Smooth muscle cell (in vitro differentiated cells): ENCODE measurements around the gene HOXA11. TPM values are rescaled to one million over a fixed set of nuclear protein-coding genes. Genes with fewer than 3 reads are reported as not detected.

Experiments used
- DNase-seq: peaks from one replicate; lab custom pipeline; 2025; ENCODE audit not compliant: unreplicated experiment; lab: John Stamatoyannopoulos, UW
- H2AFZ ChIP-seq: fragments of 200-600 bp; sonication (generic); 2 replicates; pipeline ENCODE4 v1.6.0; 2016; ENCODE audit warnings: antibody characterized with exemption, low read depth, mild to moderate bottlenecking
- H3F3A ChIP-seq: fragments of 200-600 bp; sonication (generic); 2 replicates; pipeline ENCODE4 v1.6.0; 2017; ENCODE audit warnings: antibody characterized with exemption, low read depth
- H3K27ac ChIP-seq: fragments of 200-600 bp; sonication (generic); 2 replicates; pipeline ENCODE4 v1.5.1; 2016; ENCODE audit warnings: low read depth, mild to moderate bottlenecking
- H3K27me3 ChIP-seq: fragments of 200-600 bp; sonication (generic); 2 replicates; pipeline ENCODE4 v1.6.1; 2016; ENCODE audit warnings: low read depth, mild to moderate bottlenecking
- H3K36me3 ChIP-seq: fragments of 200-600 bp; sonication (generic); 2 replicates; pipeline ENCODE4 v1.5.1; 2016; ENCODE audit warnings: low read depth
- H3K4me1 ChIP-seq: fragments of 200-600 bp; sonication (generic); 2 replicates; pipeline ENCODE4 v1.5.1; 2016; ENCODE audit warnings: low read depth
- H3K4me2 ChIP-seq: fragments of 200-600 bp; sonication (generic); 2 replicates; pipeline ENCODE4 v1.6.0; 2016; ENCODE audit warnings: mild to moderate bottlenecking
- H3K4me3 ChIP-seq: fragments of 200-600 bp; sonication (generic); 2 replicates; pipeline ENCODE4 v1.5.1; 2016; ENCODE audit warnings: mild to moderate bottlenecking
- H3K79me2 ChIP-seq: fragments of 200-600 bp; sonication (generic); 2 replicates; pipeline ENCODE4 v1.6.0; 2016; ENCODE audit warnings: low read depth, mild to moderate bottlenecking
- H3K9ac ChIP-seq: fragments of 200-600 bp; sonication (generic); 2 replicates; pipeline ENCODE4 v1.6.0; 2016; ENCODE audit warnings: low read depth
- H3K9me3 ChIP-seq: fragments of 200-600 bp; sonication (generic); replicated peaks from 2 replicates; pipeline ENCODE4 v1.5.1; 2016; ENCODE audit warnings: low read depth
- H4K20me1 ChIP-seq: fragments of 200-600 bp; sonication (generic); 2 replicates; pipeline ENCODE4 v1.6.0; 2016; ENCODE audit warnings: low read depth
- CTCF ChIP-seq: fragments of 200-600 bp; sonication (generic); IDR thresholded peaks from 2 replicates; pipeline ENCODE4 v1.5.1; 2017; ENCODE audit warnings: borderline replicate concordance, mild to moderate bottlenecking, antibody characterized with exemption; ENCODE audit not compliant: insufficient read depth, poor library complexity, severe bottlenecking
- WGBS: methylation state at CpG from one replicate; pipeline ENCODE4 v1.1.7; 2016; ENCODE audit warnings: low lambda C conversion rate; 5-methylcytosine and 5-hydroxymethylcytosine counted together
- polyA plus RNA-seq: library from polyadenylated mRNA; unstranded; fragments of >200 nt; fragmentation: Nextera tagmentation; extraction: Ambion mirVana; gene quantifications from 2 replicates; pipeline ENCODE4 v1.2.1, GENCODE V29; 2016
- total RNA-seq: library from RNA; depleted of rRNA; stranded (reverse); fragments of >200 nt; gene quantifications from 2 replicates; pipeline ENCODE4 v1.2.3, GENCODE V29; 2014

The HOXA11 gene
- total and polyA plus RNA-seq, 2 experiments from 2014 or later, result 20.3 to 27.7 TPM

- Histone ChIP-seq H3K27ac (no peak overlapping the region), H3K4me2 (peak overlapping the region; percentile 90), H3K9me3 (no peaks in the 10 kb centered on the region), H3K9ac (no peak overlapping the region), H3K4me1 (peaks cover 7% of the 10 kb centered on the region), H3K36me3 (no peaks in the 10 kb centered on the region), H3K79me2 (no peaks in the 10 kb centered on the region), H3F3A (no peaks in the 10 kb centered on the region), H4K20me1 (no peaks in the 10 kb centered on the region), H3K4me3 (peak overlapping the region; percentile 54), H3K27me3 (peaks cover 100% of the 10 kb centered on the region), H2AFZ (no peak overlapping the region)
- WGBS, result 11% methylated on average over 28 of the region's 30 CpGs
- no peak for DNase-seq
- TF ChIP-seq CTCF, result no peak
Measured at GRCh38 chr7:27141923-27142579, 43.0 kb downstream of the HOXA11 start.

GRCh38 chr7:27141137-27141922, 43.7 kb downstream of the HOXA11 start:
- Histone ChIP-seq H3K36me3 (no peaks in the 10 kb centered on the region), H3K4me1 (peaks cover 7% of the 10 kb centered on the region), H3F3A (no peaks in the 10 kb centered on the region), H3K9me3 (no peaks in the 10 kb centered on the region), H3K27ac (no peak overlapping the region), H3K4me3 (no peak overlapping the region), H2AFZ (no peak overlapping the region), H3K79me2 (no peaks in the 10 kb centered on the region), H3K27me3 (peaks cover 100% of the 10 kb centered on the region), H4K20me1 (no peaks in the 10 kb centered on the region), H3K4me2 (peak overlapping the region; percentile 90), H3K9ac (no peak overlapping the region)
- TF ChIP-seq CTCF, result no peak
- WGBS, result 56% methylated on average over 18 of the region's 18 CpGs
- DNase-seq, result no peak

DNA sequence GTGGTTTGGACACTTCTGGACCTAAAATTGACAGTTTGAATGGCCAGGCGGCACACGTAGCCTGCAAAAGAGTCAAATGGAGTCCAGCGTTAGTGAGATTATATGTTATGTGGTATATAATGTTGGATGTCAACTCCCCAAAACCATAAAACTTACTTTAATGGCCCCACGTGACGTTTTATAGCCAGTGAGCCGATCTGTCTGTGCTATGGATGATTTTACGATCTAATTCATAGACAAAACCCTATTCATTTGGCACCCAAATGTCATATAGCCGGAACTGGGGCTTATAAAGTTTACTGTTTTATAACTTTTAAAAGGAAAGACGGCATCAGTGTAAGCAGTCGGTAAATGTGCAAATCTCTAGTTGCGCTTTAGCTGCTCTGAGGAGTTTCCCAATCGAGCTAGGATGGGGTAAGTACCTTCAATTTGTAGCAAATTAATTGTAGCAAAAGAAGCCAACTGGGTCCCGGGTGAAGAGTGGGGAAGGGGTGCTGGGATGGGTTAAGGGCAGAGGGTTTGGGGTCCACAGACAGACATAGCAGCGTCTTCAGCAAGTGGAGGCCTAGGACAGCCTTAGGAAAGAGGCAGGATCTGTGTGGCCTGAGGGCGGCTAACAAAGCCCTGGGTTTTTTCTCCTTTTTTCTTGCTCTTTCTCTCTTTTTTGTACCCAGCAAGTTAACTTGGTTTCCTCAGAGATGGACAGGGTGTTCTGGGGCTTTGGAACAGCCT, 44.7 kb downstream of the HOXA11 start:
- no peak for DNase-seq
- Histone ChIP-seq H4K20me1 (no peaks in the 10 kb centered on the region), H3F3A (no peaks in the 10 kb centered on the region), H3K9ac (no peak overlapping the region), H3K27me3 (peaks cover 100% of the 10 kb centered on the region), H3K4me1 (peaks cover 7% of the 10 kb centered on the region), H3K27ac (no peak overlapping the region), H3K9me3 (no peaks in the 10 kb centered on the region), H3K4me2 (peak overlapping the region; percentile 83), H2AFZ (no peak overlapping the region), H3K36me3 (no peaks in the 10 kb centered on the region), H3K79me2 (no peaks in the 10 kb centered on the region), H3K4me3 (peak overlapping the region; percentile 29)
- 28% methylated on average over 15 of the region's 15 CpGs for WGBS
- no peak for TF ChIP-seq CTCF
